ELR (cell line): Measurements from ENCODE around the gene ZFAND2B.
A peak's percentile ranks its signal among the peaks of the same experiment; 100 is the strongest.
"Not testable (repeated sequence)": the region's sequence is repeated elsewhere in the genome, so short reads cannot be mapped to it uniquely, and the experiment has no call there.

ENCODE experiments used
- DNase-seq: peaks from one replicate; pipeline ENCODE4 v3.0.0-alpha.2; 2015; ENCODE audit warnings: low read depth

The ZFAND2B gene

GRCh38 chr2:219175928-219176817, 30.4 kb upstream of the ZFAND2B start:
- peak; percentile 55 for DNase-seq

DNA sequence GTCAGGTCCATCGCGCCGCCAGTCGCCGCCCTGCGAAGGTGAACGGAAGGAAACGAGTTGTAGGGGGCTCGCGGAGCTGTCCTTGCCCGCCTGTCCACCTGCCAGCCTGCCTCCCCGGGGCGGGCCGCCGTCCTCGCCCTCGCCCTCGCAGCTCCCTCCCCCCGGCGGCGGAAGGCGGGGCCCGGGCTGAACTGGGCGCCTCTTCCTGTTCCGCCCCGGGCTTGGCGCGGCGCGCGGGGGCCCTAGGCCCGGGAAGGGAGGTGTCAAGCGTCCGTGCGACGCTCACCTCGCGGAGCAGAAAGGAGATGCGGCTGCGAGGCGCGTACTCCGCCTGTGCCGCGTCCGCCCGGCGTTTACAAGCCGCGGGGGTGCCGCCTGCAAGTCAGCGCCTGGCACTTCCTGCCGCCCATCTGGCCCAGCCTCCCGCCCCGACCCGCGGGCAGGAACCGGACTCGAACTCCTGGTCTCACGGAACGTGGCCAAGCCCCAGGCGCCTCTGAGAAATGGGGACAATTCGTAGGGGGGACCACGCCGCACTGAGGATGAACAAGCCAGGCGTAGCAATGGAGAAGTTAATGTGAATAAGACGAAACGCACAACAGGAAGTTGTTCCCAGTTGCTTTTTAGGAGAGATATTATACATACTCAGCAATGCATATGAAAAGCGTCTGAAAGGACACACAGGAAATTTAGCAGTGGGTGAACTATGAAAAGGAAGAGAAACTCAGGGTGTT, 29.6 kb upstream of the ZFAND2B start, which contains the start of gene CNPPD1:
Gene CNPPD1 (minus strand): TSS at position 108 of the 734 bp plus-strand sequence. CDS start 97 bp downstream, at position 11.
- DNase-seq: peak; percentile 86

DNA sequence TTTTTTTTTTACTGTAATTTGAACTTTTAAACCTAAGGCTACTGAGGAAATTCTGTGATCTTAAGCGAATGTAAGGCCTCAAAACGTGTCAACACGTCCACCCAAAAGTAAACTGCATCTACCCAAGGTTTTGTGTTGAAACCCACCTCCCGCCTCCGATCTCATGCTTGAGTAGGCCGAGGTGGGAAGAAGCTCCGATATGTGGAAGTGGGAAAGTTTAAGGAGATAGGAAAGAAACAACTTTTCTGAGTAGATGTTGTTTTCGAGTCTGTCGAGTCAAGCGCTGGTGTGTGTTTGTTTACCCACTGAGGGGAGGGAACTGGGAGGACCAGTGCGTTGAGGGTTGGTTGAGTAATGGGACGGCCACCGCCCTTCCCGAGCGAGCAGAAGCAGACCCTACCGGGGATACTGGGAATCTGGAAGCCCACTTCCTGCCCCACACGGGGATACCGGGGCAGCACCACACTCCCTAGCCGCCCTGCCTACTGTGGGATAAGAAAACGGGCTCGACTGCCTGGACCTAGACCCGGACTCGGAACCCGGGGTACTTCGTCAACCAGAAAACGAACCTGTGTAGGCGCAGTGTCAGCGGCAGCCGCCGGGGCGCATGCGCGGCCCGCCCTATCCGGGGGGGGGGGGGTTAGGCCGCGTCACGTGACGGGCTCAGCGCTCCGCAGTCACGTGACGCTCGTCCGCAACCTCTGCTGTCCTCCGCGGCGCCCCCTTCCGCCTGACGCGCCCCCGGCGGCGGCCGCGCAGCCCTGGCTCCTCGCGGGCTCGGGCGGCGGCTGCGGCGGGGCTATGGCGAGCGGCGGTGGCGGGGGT, 28.8 kb upstream of the ZFAND2B start, which contains the start of gene RETREG2:
Gene RETREG2 (plus strand): TSS at position 724 of the 825 bp plus-strand sequence. CDS start 78 bp downstream, at position 802.
- DNase-seq: peak; percentile 93

DNA sequence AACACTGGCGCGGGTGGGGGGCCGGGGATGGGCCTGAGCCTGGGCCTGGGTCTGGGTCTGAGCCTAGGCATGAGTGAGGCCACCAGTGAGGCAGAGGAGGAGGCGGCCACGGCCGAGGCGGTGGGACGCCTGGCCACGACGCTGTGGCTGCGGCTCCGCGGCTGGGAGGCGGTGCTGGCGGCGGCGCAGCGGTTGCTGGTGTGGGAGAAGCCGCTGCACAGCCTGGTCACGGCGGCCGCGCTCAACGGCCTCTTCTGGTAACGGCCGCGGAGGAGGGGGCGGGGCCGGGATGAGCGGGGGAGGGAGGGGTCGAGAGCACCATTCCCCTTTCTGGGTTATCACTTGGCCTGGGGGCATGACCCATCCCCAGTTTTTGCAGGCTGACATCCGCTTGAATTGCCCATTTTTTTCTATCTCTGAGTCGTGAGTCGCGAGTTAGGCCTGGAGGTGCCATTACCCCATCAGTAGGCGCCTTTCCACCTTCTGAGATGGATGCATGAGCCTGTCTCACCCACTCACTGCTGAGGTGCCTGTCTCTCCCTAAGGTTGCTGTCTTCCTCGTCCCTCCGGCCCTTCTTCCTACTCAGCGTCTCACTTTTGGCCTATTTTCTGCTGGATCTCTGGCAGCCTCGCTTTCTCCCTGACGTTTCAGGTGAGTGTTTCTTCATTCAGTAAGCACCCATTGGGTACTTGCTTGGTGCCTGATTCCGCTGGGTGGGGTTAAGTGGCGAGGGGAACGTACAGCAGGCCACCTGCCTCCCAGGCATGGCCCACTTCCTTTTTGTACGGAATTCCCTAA, 28.0 kb upstream of the ZFAND2B start:
- peak; percentile 51 for DNase-seq

GRCh38 chr2:219179601-219180465, 26.7 kb upstream of the ZFAND2B start:
- DNase-seq: no peak

GRCh38 chr2:219180961-219181360, 25.6 kb upstream of the ZFAND2B start:
- DNase-seq: no peak

DNA sequence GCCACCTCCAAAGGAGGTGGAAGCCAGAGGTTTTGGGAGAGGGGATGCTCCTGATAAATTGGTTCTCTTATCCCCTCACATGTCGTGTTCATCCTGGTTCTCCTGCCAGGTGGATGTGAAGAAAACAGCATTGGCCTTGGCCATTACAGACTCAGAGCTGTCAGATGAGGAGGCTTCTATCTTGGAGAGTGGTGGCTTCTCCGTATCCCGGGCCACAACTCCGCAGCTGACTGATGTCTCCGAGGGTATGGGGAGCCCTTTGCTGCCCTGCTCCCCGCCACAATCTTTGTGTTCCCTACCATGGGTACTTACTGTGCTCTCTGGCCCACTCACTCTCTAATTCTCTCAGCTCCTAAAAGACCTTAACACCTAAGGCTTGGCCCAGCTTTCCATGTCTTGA, 25.1 kb upstream of the ZFAND2B start:
- DNase-seq: no peak

GRCh38 chr2:219182331-219183150, 24.0 kb upstream of the ZFAND2B start:
- DNase-seq: no peak

DNA sequence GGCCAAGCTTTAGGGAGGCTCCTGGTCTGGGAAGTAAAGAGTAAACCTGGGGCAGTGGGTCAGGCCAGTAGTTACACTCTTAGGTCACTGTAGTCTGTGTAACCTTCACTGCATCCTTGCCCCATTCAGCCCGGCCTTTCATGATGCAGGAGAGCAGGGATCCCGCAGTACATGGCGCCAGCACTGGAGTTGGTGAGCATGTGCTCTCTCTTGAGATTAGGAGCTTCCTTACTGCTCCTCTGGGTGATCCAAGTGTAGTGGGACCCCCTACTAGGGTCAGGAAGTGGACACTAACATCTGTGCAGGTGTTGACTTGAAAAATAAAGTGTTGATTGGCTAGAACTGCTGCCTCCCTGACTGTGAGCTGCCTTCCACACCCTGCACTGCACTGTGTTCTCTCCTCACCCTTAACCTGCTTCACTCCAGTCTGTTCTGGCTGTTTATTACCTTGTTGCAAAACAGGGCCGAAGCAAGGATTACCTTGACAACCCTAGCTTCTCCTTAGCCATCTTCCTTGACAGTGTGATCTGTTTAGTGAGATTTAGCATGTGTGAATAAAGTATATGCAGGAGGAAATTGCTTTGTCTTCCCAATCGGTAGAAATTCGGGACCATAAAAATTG, 23.3 kb upstream of the ZFAND2B start:
- DNase-seq: no peak

DNA sequence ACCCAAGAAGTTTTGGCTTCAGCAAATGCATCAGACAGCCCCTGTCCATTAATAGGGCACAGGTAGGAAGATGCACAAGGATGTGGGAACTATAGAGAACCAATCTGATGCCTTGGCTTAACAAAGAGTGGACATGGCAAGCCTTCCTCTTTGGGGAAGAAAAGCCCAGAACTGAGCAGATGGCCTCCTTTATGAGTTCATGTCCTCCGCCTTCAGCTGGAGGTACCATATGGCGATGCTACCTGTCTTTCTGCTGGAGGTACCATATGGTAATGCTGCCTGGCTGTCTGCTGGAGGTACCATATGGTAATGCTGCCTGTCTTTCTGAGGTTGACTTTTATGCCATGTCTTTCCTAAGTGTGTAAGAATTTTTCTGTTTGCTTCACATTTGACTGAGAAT, 22.5 kb upstream of the ZFAND2B start:
- no peak for DNase-seq

DNA sequence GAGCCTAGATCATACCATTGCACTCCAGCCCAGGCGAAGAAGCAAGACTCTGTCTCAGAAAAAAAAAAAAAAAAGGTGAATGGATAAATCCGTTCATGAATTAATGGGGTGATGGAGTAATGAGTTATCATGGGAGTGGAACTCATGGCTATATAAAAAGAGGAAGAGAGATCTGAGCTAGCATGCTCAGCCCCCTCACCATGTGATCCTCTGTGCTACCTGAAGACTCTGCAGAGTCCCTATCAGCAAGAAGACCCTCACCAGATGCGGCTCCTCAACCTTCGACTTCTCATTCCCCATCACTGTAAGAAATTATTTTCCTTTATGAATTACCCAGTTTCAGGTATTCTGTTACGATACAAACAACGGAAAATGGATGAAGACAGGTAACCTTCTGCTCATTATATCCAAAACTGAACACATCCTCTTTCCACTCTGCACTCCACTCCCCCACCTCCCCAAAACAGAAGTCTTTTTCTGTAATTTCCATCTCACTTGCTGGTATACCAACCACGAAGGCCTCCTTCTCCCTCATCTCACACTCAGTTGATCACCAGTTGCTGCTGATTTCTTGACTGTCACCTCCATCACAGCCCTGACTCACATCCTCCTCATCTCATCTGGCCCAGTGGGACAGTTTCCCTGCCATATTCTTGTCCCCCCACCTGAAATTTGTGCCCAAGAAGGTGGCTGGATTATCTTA, 19.7 kb upstream of the ZFAND2B start:
- DNase-seq: no peak

GRCh38 chr2:219197388-219197787, 9.2 kb upstream of the ZFAND2B start:
- no peak for DNase-seq

GRCh38 chr2:219198974-219199373, 7.6 kb upstream of the ZFAND2B start:
- DNase-seq: no peak

- DNase-seq: no peak
Measured at GRCh38 chr2:219199470-219200211, 6.9 kb upstream of the ZFAND2B start.

DNA sequence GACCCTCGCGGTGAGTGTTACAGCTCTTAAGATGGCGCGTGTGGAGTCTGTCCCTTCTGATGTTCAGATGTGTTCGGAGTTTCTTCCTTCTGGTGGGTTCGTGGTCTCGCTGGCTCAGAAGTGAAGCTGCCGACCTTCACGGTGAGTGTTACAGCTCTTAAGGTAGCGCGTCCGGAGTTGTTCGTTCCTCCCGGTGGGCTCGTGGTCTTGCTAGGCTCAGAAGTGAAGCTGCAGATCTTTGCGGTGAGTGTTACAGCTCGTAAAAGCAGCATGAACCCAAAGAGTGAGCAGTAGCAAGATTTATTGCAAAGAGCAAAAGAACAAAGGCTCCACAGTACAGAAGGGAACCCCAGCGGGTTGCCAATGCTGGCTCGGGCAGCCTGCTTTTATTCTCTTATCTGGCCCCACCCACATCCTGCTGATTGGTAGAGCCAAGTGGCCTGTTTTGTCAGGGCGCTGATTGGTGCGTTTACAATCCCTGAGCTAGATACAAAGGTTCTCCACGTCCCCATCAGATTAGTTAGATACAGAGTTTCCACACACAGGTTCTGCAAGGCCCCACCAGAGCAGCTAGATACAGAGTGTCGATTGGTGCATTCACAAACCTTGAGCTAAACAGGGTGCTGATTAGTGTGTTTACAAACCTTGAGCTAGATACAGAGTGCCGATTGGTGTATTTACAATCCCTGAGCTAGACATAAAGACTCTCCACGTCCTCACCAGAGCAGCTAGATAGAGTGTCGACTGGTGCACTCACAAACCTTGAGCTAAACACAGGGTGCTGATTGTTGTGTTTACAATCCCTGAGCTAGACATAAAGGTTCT, 5.9 kb upstream of the ZFAND2B start:
- not testable (repeated sequence) for DNase-seq

- DNase-seq: not testable (repeated sequence)
Measured at GRCh38 chr2:219201331-219201730, 5.3 kb upstream of the ZFAND2B start.
